Adrenal gland (tissue), 12 donors: ENCODE measurements around the gene RAVER1. TPM values are rescaled to one million over a fixed set of nuclear protein-coding genes. Genes with fewer than 3 reads are reported as not detected.
"Not testable (repeated sequence)": the region's sequence is repeated elsewhere in the genome, so short reads cannot be mapped to it uniquely, and the experiment has no call there.

Experiments used
- DNase-seq, 7 donors: peaks; one replicate each; pipeline ENCODE4 v3.0.0-alpha.2; 2019 to 2020
- H3K27ac ChIP-seq, 5 donors: fragments of 200-600 bp; sonication (generic) in 4 of 5; 1 replicate in 3 of 5; 2 replicates in 2 of 5; pipeline versions ENCODE4 v1.5.1 to v1.8.0; 2016 to 2020; ENCODE audit warnings: mild to moderate bottlenecking in 1 of 5
- H3K27me3 ChIP-seq: fragments of 200-600 bp; 2 replicates; pipeline ENCODE4 v1.8.0; 2021
- H3K36me3 ChIP-seq, 2 donors: fragments of 200-600 bp; replicated peaks in 1 of 2; 1 replicate in 1 of 2; 2 replicates in 1 of 2; pipeline versions ENCODE4 v1.5.1 to v1.8.0; 2018 to 2022
- H3K4me1 ChIP-seq, 2 donors: fragments of 200-600 bp; replicated peaks in 1 of 2; 1 replicate in 1 of 2; 2 replicates in 1 of 2; pipeline versions ENCODE4 v1.5.1 to v1.8.0; 2018 to 2021
- H3K4me3 ChIP-seq, 4 donors: fragments of 200-600 bp; sonication (generic) in 3 of 4; one replicate each; pipeline ENCODE4 v1.5.1; 2016 to 2018
- H3K9me3 ChIP-seq, 3 donors: fragments of 200-600 bp; sonication (generic) in 1 of 3; replicated peaks in 1 of 3; 1 replicate in 2 of 3; 2 replicates in 1 of 3; pipeline versions ENCODE4 v1.5.1 to v1.8.0; 2016 to 2021
- POLR2A ChIP-seq, 2 donors: fragments of 450-650 bp; IDR thresholded peaks; one replicate each; pipeline ENCODE4 v1.6.1; 2017; ENCODE audit warnings: antibody characterized with exemption in 2 of 2, mild to moderate bottlenecking in 2 of 2, moderate library complexity in 1 of 2
- WGBS, 4 donors: extraction: QIAGEN DNeasy Blood & Tissue Kit in 2 of 4; methylation state at CpG; one replicate each; pipeline versions ENCODE4 v1.1.5 to v1.1.7; 2013 to 2017; 5-methylcytosine and 5-hydroxymethylcytosine counted together
- intact Hi-C, 2 donors: fragments of 100-400 bp; cut with DNase I; formaldehyde crosslinking; loops; one replicate each; pipeline versions ENCODE4 v1.14.1 to v1.15.0; 2022 to 2023
- polyA plus RNA-seq, 3 donors: library from polyadenylated mRNA; stranded (reverse); fragments of 200-250 nt in 2 of 3; fragments of 350-450 nt in 1 of 3; fragmentation: Illumina TruSeq in 1 of 3; extraction: RNeasy Lipid Tissue Mini Kit (QIAGEN cat#74804) in 1 of 3; gene quantifications; one replicate each; pipeline ENCODE4 v1.2.3, GENCODE V29; 2013 to 2014
- total RNA-seq, 9 donors: library from RNA; depleted of rRNA in 4 of 9; stranded (reverse); fragments of >200 nt in 4 of 9; fragments of 120-200 nt in 1 of 9; fragmentation: NEBNext Ultra II Directional in 1 of 9; extraction: Animal tissue kit (Norgen Biotek cat#: 25700) in 1 of 9; gene quantifications; one replicate each; pipeline versions ENCODE4 v1.1.0 to v1.2.4, GENCODE V29; 2013 to 2023
- TF ChIP-seq, protein P1 (sequence below), 6 experiments: fragments of 450-650 bp in 4 of 6; fragments of 200-600 bp in 2 of 6; sonication (generic) in 1 of 6; IDR thresholded peaks; 1 replicate in 5 of 6; 2 replicates in 1 of 6; pipeline versions ENCODE4 v1.5.1 to v1.8.0; 2016 to 2021; ENCODE audit warnings: antibody characterized with exemption in 6 of 6, mild to moderate bottlenecking in 2 of 6, moderate library complexity in 1 of 6
- donor health status: healthy with polysubstance abuse.
- donor health status: Bipolar disorder and iron deficiency.
- donor health status: DM: yes; HTN: yes; CAD: no.
- donor health status: DM: no; HTN: no; CAD: no.
- donor health status: DM: no; HTN: no; CAD: no.
- donor health status: DM: yes; HTN: yes; CAD: no.

Gene RAVER1
- total and polyA plus RNA-seq, 12 donors, result 4.1 to 42.7 (median 27.0) TPM

- H3K27ac ChIP-seq, result no peak overlapping the region
- 95 to 100% (median 96%) methylated on average over 2 to 13 of the region's 13 CpGs for WGBS, 4 donors
- intact Hi-C loops, result no loop called here
- no peak for DNase-seq
- no peak overlapping the region for H3K4me3 ChIP-seq
- no peaks in the 10 kb centered on the region for H3K9me3 ChIP-seq
- TF ChIP-seq, protein P1, sequence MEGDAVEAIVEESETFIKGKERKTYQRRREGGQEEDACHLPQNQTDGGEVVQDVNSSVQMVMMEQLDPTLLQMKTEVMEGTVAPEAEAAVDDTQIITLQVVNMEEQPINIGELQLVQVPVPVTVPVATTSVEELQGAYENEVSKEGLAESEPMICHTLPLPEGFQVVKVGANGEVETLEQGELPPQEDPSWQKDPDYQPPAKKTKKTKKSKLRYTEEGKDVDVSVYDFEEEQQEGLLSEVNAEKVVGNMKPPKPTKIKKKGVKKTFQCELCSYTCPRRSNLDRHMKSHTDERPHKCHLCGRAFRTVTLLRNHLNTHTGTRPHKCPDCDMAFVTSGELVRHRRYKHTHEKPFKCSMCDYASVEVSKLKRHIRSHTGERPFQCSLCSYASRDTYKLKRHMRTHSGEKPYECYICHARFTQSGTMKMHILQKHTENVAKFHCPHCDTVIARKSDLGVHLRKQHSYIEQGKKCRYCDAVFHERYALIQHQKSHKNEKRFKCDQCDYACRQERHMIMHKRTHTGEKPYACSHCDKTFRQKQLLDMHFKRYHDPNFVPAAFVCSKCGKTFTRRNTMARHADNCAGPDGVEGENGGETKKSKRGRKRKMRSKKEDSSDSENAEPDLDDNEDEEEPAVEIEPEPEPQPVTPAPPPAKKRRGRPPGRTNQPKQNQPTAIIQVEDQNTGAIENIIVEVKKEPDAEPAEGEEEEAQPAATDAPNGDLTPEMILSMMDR (IDR thresholded peaks at IDR 0.05), result no peak
- no peak for TF ChIP-seq POLR2A (IDR thresholded peaks at IDR 0.05)
- H3K27me3 ChIP-seq, result peaks cover 17% of the 10 kb centered on the region
- H3K36me3 ChIP-seq, result peaks cover 0 to 37% of the 10 kb centered on the region in 2 donors
- peaks cover 24 to 31% of the 10 kb centered on the region in 2 donors for H3K4me1 ChIP-seq
Observed at GRCh38 chr19:10284960-10285278, 48.4 kb downstream of the RAVER1 start.

- Histone ChIP-seq H3K9me3 (no peaks in the 10 kb centered on the region), H3K4me3 (no peak overlapping the region), H3K27me3 (peaks cover 16% of the 10 kb centered on the region), H3K4me1 (peaks cover 18 to 25% of the 10 kb centered on the region in 2 donors), H3K36me3 (peaks cover 0 to 38% of the 10 kb centered on the region in 2 donors), H3K27ac (no peak overlapping the region)
- WGBS, 4 donors, result 87 to 92% (median 91%) methylated on average over 18 to 34 of the region's 34 CpGs
- TF ChIP-seq, protein P1 (IDR thresholded peaks at IDR 0.05), result no peak
- TF ChIP-seq POLR2A (IDR thresholded peaks at IDR 0.05), result no peak
- no peak for DNase-seq
- intact Hi-C loops, result no loop called here
Observed at GRCh38 chr19:10284065-10284959, 49.0 kb downstream of the RAVER1 start.

GRCh38 chr19:10283301-10284064, 49.8 kb downstream of the RAVER1 start:
- H3K4me1 ChIP-seq, result peaks cover 12 to 19% of the 10 kb centered on the region in 2 donors
- no peak overlapping the region for H3K27ac ChIP-seq
- H3K4me3 ChIP-seq, result no peak overlapping the region
- DNase-seq, result no peak
- 78 to 83% (median 79%) methylated on average over 16 to 23 of the region's 23 CpGs for WGBS, 4 donors
- peaks cover 11% of the 10 kb centered on the region for H3K27me3 ChIP-seq
- no peaks in the 10 kb centered on the region for H3K9me3 ChIP-seq
- TF ChIP-seq, protein P1 (IDR thresholded peaks at IDR 0.05), result no peak
- no peak for TF ChIP-seq POLR2A (IDR thresholded peaks at IDR 0.05)
- intact Hi-C loops, result no loop called here
- H3K36me3 ChIP-seq, result peaks cover 0 to 46% of the 10 kb centered on the region in 2 donors

GRCh38 chr19:10282043-10282442, 51.3 kb downstream of the RAVER1 start:
- intact Hi-C loops, H3K27me3 ChIP-seq, DNase-seq, H3K9me3 ChIP-seq, H3K4me3 ChIP-seq, H3K27ac ChIP-seq: not testable (repeated sequence)
- Histone ChIP-seq H3K36me3 (peaks cover 0 to 50% of the 10 kb centered on the region in 2 donors), H3K4me1 (peaks cover 8 to 12% of the 10 kb centered on the region in 2 donors)
- WGBS, 4 donors, result 90 to 93% (median 90%) methylated on average over 5 of the region's 5 CpGs
